ENCODE results near the gene HMX3. TPM values are rescaled to one million over a fixed set of nuclear protein-coding genes. Genes with fewer than 3 reads are reported as not detected.

Gene HMX3
- not detected for total RNA-seq

DNA sequence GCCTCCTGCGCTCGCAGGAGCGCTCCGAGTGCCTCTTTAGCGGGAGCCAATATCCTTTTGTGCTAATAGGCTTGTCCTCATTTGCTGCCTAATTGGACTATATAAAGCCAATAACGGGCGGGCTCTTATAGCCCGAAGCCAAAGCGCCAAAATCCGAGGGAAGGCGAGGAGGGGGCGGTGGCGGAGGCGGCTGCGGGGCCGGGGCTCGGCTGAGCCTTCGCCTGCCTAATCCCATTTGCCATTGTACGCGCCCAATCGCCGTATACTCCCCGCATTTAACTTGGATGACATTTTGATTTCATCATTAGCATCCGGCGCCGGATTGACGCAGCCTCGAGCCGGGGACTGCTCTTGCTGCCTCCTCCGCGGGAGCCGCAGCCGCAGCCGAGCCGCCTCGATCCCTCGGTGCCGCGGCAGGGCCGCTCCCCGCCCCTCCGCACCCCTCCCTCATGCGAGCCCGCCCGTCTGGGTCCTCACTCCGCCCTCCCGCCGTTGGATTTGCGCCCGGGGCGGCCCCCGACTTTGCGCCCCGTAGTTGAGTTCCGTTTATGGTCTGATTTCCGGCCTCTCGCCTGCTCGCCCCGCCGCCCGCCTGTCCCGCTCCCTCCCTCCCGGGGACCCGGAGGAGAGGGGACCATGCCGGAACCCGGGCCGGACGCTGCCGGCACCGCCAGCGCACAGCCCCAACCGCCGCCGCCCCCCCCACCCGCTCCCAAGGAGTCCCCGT, at the start of gene HMX3:
Gene HMX3 (plus strand): TSS at position 556 of the 727 bp plus-strand sequence. CDS start 81 bp downstream, at position 637.
- Mint-ChIP-seq H3K4me1 (ENCODE audit: low read depth in 2 of 2) (peaks cover 27 to 28% of the 10 kb centered on the region in 2 donors), H3K27ac (peak within 1 kb of the TSS in 1 of 2 donors; percentile 37), H3K27me3 (peaks cover 47 to 67% of the 10 kb centered on the region in 2 donors), H3K9me3 (no peaks in the 10 kb centered on the region), H3K4me3 (peak within 1 kb of the TSS; percentile 84), H3K36me3 (no peaks in the 10 kb centered on the region)
- ATAC-seq: peak; percentile 66 to 76
- no peak for DNase-seq (ENCODE audit: low spot score)

GRCh38 chr10:123086281-123086680, 49.5 kb upstream of the HMX3 start:
- H3K27ac Mint-ChIP-seq: no peak overlapping the region
- ATAC-seq (no peak), DNase-seq (ENCODE audit: low spot score) (no peak)
- H3K36me3 Mint-ChIP-seq: no peaks in the 10 kb centered on the region
- H3K27me3 Mint-ChIP-seq: peaks cover 10 to 22% of the 10 kb centered on the region in 2 donors
- H3K4me1 Mint-ChIP-seq (ENCODE audit: low read depth in 2 of 2): peaks cover 4 to 5% of the 10 kb centered on the region in 2 donors
- peaks cover 5% of the 10 kb centered on the region for H3K9me3 Mint-ChIP-seq
- no peak overlapping the region for H3K4me3 Mint-ChIP-seq

DNA sequence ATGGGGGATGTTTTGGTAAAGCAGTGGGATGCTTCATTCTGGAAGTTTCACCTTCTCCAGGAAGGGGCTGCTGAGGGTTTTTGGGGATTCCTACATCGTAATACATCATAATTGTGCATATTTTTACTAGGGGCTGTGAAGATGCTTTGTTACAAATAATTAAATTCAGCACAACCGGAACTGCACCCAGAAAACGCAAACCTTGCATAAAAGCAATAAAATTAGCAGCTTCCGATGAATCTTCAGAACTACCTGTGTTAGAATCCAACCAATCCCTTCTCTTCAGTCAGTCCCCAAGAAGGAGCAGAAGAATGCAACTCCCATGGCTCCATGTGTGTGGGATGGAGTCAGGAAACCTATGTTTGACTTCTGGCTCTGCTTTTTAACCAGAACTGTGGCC, 48.4 kb upstream of the HMX3 start:
- Mint-ChIP-seq H3K9me3 (peaks cover 5% of the 10 kb centered on the region), H3K36me3 (no peaks in the 10 kb centered on the region), H3K4me1 (ENCODE audit: low read depth in 2 of 2) (peaks cover 4 to 5% of the 10 kb centered on the region in 2 donors), H3K27me3 (peaks cover 13 to 25% of the 10 kb centered on the region in 2 donors), H3K27ac (no peak overlapping the region), H3K4me3 (no peak overlapping the region)
- DNase-seq (ENCODE audit: low spot score) (no peak), ATAC-seq (no peak)

- ATAC-seq (no peak), DNase-seq (ENCODE audit: low spot score) (no peak)
- H3K4me3 Mint-ChIP-seq: no peak overlapping the region
- H3K27ac Mint-ChIP-seq: no peak overlapping the region
- H3K36me3 Mint-ChIP-seq: no peaks in the 10 kb centered on the region
- peaks cover 4 to 5% of the 10 kb centered on the region in 2 donors for H3K4me1 Mint-ChIP-seq (ENCODE audit: low read depth in 2 of 2)
- peaks cover 13 to 25% of the 10 kb centered on the region in 2 donors for H3K27me3 Mint-ChIP-seq
- H3K9me3 Mint-ChIP-seq: peaks cover 5% of the 10 kb centered on the region
These were observed 48.0 kb upstream of the HMX3 start for GRCh38 chr10:123087786-123088185.

- no peaks in the 10 kb centered on the region for H3K9me3 Mint-ChIP-seq
- DNase-seq (ENCODE audit: low spot score) (no peak), ATAC-seq (no peak)
- H3K27me3 Mint-ChIP-seq: peaks cover 19 to 25% of the 10 kb centered on the region in 2 donors
- H3K27ac Mint-ChIP-seq: no peak overlapping the region
- no peaks in the 10 kb centered on the region for H3K36me3 Mint-ChIP-seq
- H3K4me1 Mint-ChIP-seq (ENCODE audit: low read depth in 2 of 2): no peaks in the 10 kb centered on the region
- no peak overlapping the region for H3K4me3 Mint-ChIP-seq
These were observed 42.9 kb upstream of the HMX3 start for GRCh38 chr10:123092635-123093414.

DNA sequence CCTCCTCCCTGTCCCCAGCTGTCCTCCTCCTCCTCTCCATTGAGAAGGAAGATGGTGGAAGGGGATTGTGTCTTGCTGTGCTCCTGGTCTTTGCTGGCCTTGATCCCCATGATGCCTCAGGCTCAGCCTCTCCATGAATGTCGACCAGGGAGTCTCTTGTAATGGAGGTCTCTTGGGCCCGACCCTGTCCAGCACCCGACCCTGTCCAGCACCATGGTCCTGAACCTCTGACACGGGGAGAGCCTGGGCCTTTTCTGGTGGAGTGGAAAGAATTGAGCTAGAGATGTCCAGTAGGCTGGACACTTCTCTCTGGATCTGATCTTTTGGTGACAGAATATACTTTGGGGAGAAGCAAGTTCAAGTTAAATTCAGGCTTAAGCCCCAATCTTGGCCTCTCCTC, 42.3 kb upstream of the HMX3 start:
- no peaks in the 10 kb centered on the region for H3K9me3 Mint-ChIP-seq
- no peaks in the 10 kb centered on the region for H3K4me1 Mint-ChIP-seq (ENCODE audit: low read depth in 2 of 2)
- no peaks in the 10 kb centered on the region for H3K36me3 Mint-ChIP-seq
- peaks cover 19 to 29% of the 10 kb centered on the region in 2 donors for H3K27me3 Mint-ChIP-seq
- no peak overlapping the region for H3K4me3 Mint-ChIP-seq
- ATAC-seq (peak in 1 of 2 donors; percentile 46), DNase-seq (ENCODE audit: low spot score) (no peak)
- H3K27ac Mint-ChIP-seq: no peak overlapping the region

DNA sequence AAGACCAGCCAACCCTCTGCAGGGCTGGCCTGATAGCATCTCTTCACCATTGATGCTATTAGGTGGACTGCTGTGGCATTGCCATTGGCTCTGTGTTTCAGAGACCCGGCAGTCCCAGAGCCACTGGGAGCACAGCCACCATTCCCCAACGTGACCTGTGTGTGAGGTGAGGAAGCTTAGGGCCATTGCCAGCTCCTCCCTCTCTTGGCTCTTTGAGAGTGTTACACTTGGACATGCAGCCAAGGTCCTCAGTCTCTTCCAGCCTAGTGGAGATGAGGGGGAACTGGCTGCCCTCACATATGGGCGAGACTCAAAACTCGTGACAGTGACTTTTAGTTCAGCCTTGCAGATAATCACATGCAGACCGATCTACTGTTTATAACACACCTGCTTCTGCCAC, 39.3 kb upstream of the HMX3 start:
- H3K4me1 Mint-ChIP-seq (ENCODE audit: low read depth in 2 of 2): no peaks in the 10 kb centered on the region
- H3K27ac Mint-ChIP-seq: no peak overlapping the region
- no peaks in the 10 kb centered on the region for H3K9me3 Mint-ChIP-seq
- no peak overlapping the region for H3K4me3 Mint-ChIP-seq
- no peaks in the 10 kb centered on the region for H3K36me3 Mint-ChIP-seq
- no peak for DNase-seq (ENCODE audit: low spot score)
- ATAC-seq: no peak
- peaks cover 19 to 29% of the 10 kb centered on the region in 2 donors for H3K27me3 Mint-ChIP-seq

DNA sequence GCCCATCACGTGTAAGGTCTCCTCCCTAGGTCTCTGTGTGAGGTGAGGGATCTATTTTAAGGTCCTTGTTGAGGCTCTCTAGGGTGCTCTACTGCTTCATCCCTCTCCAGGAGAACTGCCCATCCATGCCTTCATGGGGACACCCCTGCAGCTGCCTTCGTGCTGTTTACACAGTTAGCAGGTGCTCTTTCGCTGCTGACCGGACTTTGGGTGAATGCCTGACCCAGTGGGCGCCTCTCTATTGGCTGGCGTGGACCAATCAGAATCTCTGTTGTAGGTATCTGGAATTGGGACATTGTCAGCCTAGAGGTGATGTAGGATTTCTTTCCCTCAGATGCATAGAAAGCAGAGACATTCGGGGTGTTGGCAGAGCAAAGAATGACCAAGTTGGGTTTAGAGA, 38.7 kb upstream of the HMX3 start:
- Mint-ChIP-seq H3K27ac (no peak overlapping the region), H3K4me3 (no peak overlapping the region), H3K27me3 (peaks cover 19 to 29% of the 10 kb centered on the region in 2 donors), H3K9me3 (no peaks in the 10 kb centered on the region), H3K4me1 (ENCODE audit: low read depth in 2 of 2) (no peaks in the 10 kb centered on the region), H3K36me3 (no peaks in the 10 kb centered on the region)
- no peak for ATAC-seq
- DNase-seq (ENCODE audit: low spot score): no peak

DNA sequence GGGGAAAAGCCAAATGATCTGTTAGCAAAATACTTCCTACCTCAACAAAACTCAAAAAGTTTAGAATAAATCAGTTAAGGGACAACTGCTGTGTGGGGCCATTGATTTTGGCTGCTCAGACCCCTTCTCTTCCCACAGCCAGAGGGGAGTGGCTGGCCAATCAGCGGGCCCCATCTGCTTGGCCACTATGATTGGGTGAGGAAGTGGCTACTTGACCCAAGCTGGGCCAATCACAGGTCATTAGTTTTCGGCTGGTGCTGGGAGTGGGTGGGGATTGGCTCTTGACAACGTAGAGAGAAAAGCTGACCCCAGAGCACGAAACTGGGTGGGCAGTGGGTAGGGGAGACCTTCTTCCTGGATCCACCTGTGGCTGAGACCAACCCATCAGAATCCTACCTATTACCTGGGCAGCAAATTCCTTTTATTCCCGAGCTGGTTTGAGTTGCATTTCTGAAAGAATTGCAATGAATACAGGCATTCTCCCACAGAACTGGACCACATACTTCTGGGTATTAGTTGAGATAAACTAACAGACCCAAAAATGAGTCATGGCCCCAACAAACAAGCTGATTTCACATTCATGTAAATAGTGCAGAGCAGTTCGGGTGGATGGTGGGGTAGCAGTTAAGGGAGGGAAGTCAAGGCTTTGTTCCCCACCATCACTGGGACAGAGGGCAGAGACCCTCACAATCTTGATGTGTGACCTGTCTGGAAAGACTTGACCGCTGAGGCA, 35.6 kb upstream of the HMX3 start:
- Mint-ChIP-seq H3K27me3 (peaks cover 9 to 12% of the 10 kb centered on the region in 2 donors), H3K4me1 (ENCODE audit: low read depth in 2 of 2) (no peaks in the 10 kb centered on the region)
- no peak for DNase-seq (ENCODE audit: low spot score)

GRCh38 chr10:123101872-123102271, 33.9 kb upstream of the HMX3 start:
- no peaks in the 10 kb centered on the region for H3K9me3 Mint-ChIP-seq
- ATAC-seq (no peak), DNase-seq (ENCODE audit: low spot score) (no peak)
- H3K27me3 Mint-ChIP-seq: peaks cover 9 to 11% of the 10 kb centered on the region in 2 donors
- H3K4me1 Mint-ChIP-seq (ENCODE audit: low read depth in 2 of 2): no peaks in the 10 kb centered on the region
- H3K36me3 Mint-ChIP-seq: no peaks in the 10 kb centered on the region
- no peak overlapping the region for H3K27ac Mint-ChIP-seq
- no peak overlapping the region for H3K4me3 Mint-ChIP-seq

More for the DNA sequence above, 35.6 kb upstream of the HMX3 start:
- Mint-ChIP-seq H3K36me3 (no peaks in the 10 kb centered on the region), H3K4me3 (no peak overlapping the region), H3K27ac (no peak overlapping the region), H3K9me3 (no peaks in the 10 kb centered on the region)
- ATAC-seq: peak in 1 of 2 donors; percentile 39

DNA sequence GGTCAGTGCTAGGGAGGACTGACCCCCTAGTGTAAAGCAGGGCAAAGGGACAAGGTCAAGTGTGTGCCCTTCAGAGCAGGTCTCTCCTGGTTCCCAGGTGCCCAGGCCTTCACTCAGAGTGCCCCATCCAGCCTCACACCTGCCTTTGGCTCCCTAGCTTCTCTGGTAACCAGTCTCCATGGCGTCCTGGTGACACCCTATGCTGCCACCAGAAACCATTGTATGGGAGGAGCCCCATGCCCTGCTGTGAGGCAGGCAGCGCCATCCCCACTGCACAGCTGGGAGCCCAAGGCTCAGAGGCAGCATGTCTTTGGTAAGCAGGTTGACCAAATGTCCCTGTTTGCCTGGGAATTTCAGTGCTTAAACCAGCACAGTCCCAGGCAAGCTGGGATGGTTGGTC, 33.1 kb upstream of the HMX3 start:
- no peaks in the 10 kb centered on the region for H3K9me3 Mint-ChIP-seq
- DNase-seq (ENCODE audit: low spot score) (no peak), ATAC-seq (peak in 1 of 2 donors; percentile 18)
- no peaks in the 10 kb centered on the region for H3K4me1 Mint-ChIP-seq (ENCODE audit: low read depth in 2 of 2)
- H3K27me3 Mint-ChIP-seq: peaks cover 7 to 9% of the 10 kb centered on the region in 2 donors
- no peaks in the 10 kb centered on the region for H3K36me3 Mint-ChIP-seq
- H3K27ac Mint-ChIP-seq: no peak overlapping the region
- H3K4me3 Mint-ChIP-seq: no peak overlapping the region

DNA sequence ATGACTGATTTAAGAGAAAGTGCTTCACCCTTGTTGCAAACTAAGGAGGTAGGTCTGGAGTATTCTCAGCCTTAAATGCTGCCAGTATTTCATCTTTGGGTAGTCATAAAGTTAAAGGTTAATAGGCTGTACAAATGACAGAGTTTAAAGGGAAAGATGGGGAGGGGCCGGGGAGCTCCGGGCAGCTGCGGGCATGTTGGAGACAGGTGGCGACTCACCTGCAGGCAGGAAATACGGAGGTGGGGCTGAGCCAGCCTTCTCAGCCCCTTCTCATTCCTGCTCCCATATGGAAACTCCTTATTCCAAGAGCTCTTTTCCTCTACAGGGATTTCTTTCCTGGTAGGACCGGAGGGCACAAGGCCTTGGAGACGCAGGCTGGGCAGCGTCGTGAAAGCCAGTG, 31.8 kb upstream of the HMX3 start:
- no peaks in the 10 kb centered on the region for H3K36me3 Mint-ChIP-seq
- DNase-seq (ENCODE audit: low spot score) (no peak), ATAC-seq (no peak)
- H3K9me3 Mint-ChIP-seq: no peaks in the 10 kb centered on the region
- H3K27ac Mint-ChIP-seq: no peak overlapping the region
- no peaks in the 10 kb centered on the region for H3K4me1 Mint-ChIP-seq (ENCODE audit: low read depth in 2 of 2)
- peaks cover 11 to 13% of the 10 kb centered on the region in 2 donors for H3K27me3 Mint-ChIP-seq
- H3K4me3 Mint-ChIP-seq: no peak overlapping the region

DNA sequence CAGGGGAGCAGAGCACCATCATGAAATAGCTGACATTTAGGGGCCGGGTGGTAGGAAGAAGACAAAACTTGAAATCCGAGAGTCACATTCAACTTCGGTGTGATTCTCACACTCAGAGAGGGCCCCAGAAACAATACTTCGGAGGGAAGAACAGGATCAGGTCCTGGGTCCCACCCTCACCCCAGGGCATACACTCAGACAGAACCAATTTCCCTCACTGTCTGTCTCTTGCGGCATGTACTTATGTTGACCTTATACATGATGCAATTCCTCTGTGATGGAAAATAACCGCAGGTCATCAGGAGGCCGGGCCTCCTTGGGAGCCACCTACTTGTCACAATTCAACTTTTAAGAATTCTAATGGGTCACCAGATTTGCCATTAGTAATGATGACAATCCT, 26.3 kb upstream of the HMX3 start:
- Mint-ChIP-seq H3K36me3 (no peaks in the 10 kb centered on the region), H3K4me1 (ENCODE audit: low read depth in 2 of 2) (no peaks in the 10 kb centered on the region), H3K27ac (no peak overlapping the region), H3K4me3 (no peak overlapping the region), H3K27me3 (peaks cover 19 to 25% of the 10 kb centered on the region in 2 donors), H3K9me3 (no peaks in the 10 kb centered on the region)
- ATAC-seq: no peak
- no peak for DNase-seq (ENCODE audit: low spot score)
